K562 (cell line): ENCODE measurements around the gene SLC9A2. TPM values are rescaled to one million over a fixed set of nuclear protein-coding genes. Genes with fewer than 3 reads are reported as not detected.

Source experiments
- CTBP1 ChIP-seq: fragments of 450-650 bp; IDR thresholded peaks from 2 replicates; pipeline ENCODE4 v1.6.1; 2016; ENCODE audit warnings: borderline replicate concordance
- ELF2 ChIP-seq: fragments of 250-450 bp; sonication (Bioruptor Pico); IDR thresholded peaks from 2 replicates; pipeline ENCODE4 v1.5.0; 2021; ENCODE audit warnings: mild to moderate bottlenecking
- ELK3 ChIP-seq: fragments of 450-650 bp; formaldehyde crosslinking; IDR thresholded peaks from 2 replicates; pipeline ENCODE4 v1.4.0; 2020; ENCODE audit warnings: mild to moderate bottlenecking
- MAFK ChIP-seq: IDR thresholded peaks from 2 replicates; pipeline ENCODE4 v1.6.1; 2011; ENCODE audit warnings: low read length, improper control_type of control experiment
- MECOM ChIP-seq: fragments of 250-450 bp; sonication (Bioruptor Pico); IDR thresholded peaks from 2 replicates; pipeline ENCODE4 v1.8.0; 2022; ENCODE audit warnings: inconsistent platforms
- MLLT1 ChIP-seq, 2 experiments: fragments of 450-650 bp; IDR thresholded peaks; 2 replicates each; pipeline ENCODE4 v1.6.1; 2016
- NRF1 ChIP-seq, 2 experiments: fragments of 450-650 bp; IDR thresholded peaks in 1 of 2; conservative IDR thresholded peaks in 1 of 2; 2 replicates each; pipeline ENCODE4 v1.6.1; 2014; ENCODE audit warnings: mild to moderate bottlenecking in 2 of 2
- NUFIP1 ChIP-seq: fragments of 450-650 bp; IDR thresholded peaks from 2 replicates; pipeline ENCODE4 v1.6.1; 2018; ENCODE audit not compliant: partially characterized antibody
- PKNOX1 ChIP-seq: fragments of 450-650 bp; IDR thresholded peaks from 2 replicates; pipeline ENCODE4 v1.6.1; 2016
- POU5F1 ChIP-seq: fragments of 150-350 bp; IDR thresholded peaks from 2 replicates; pipeline ENCODE4 v1.6.1; 2014; ENCODE audit warnings: borderline replicate concordance, low read length, low read depth, mild to moderate bottlenecking; ENCODE audit not compliant: partially characterized antibody
- RBM22 ChIP-seq: fragments of 200-400 bp; formaldehyde crosslinking; IDR thresholded peaks from 2 replicates; pipeline ENCODE4 v1.6.1; 2018; ENCODE audit warnings: low read length, low read depth; ENCODE audit not compliant: poor library complexity, severe bottlenecking
- REST ChIP-seq, 2 experiments: fragments of 450-650 bp; formaldehyde crosslinking in 1 of 2; IDR thresholded peaks; 2 replicates each; pipeline versions ENCODE4 v1.4.0 to v1.6.1; 2014 to 2020; ENCODE audit warnings: mild to moderate bottlenecking in 2 of 2, borderline replicate concordance in 1 of 2, low read depth in 1 of 2
- SMARCA4 ChIP-seq: fragments of 450-650 bp; IDR thresholded peaks from 2 replicates; pipeline ENCODE4 v1.6.1; 2016
- SMARCE1 ChIP-seq: fragments of 450-650 bp; IDR thresholded peaks from 2 replicates; pipeline ENCODE4 v1.7.1; 2016; ENCODE audit warnings: mild to moderate bottlenecking
- THRAP3 ChIP-seq: fragments of 450-650 bp; IDR thresholded peaks from 2 replicates; pipeline ENCODE4 v1.6.1; 2016; ENCODE audit warnings: mild to moderate bottlenecking, inconsistent platforms, borderline replicate concordance
- ZNF589 ChIP-seq: fragments of 200-800 bp; sonication (Bioruptor generic); IDR thresholded peaks from 2 replicates; pipeline ENCODE4 v1.6.1; 2016; ENCODE audit warnings: low read depth, missing genetic modification characterization, missing compliant biosample characterization
- ZNF75A ChIP-seq: fragments of 450-650 bp; formaldehyde crosslinking; IDR thresholded peaks from 2 replicates; pipeline ENCODE4 v1.4.0; 2020; ENCODE audit warnings: mild to moderate bottlenecking
- polyA plus RNA-seq, 8 experiments: library from polyadenylated mRNA; depleted of rRNA in 4 of 8; stranded (reverse) in 5 of 8; unstranded in 3 of 8; fragments of >200 nt; fragmentation: Nextera tagmentation in 2 of 8; fragmentation: Illumina TruSeq in 1 of 8; extraction: Ambion mirVana in 2 of 8; extraction: Trizol in 1 of 8; gene quantifications; 2 replicates each; pipeline versions ENCODE4 v1.2.1 to v1.2.3, GENCODE V29; 2011 to 2014; ENCODE audit warnings: inconsistent platforms in 1 of 8, missing spikeins in 1 of 8
- total RNA-seq, 7 experiments: library from RNA; depleted of rRNA in 6 of 7; stranded (reverse); fragments of >200 nt in 6 of 7; fragmentation: Illumina TruSeq in 2 of 7; extraction: Trizol in 2 of 7; gene quantifications; 2 replicates each; pipeline versions ENCODE4 v1.2.1 to v1.2.3, GENCODE V29; 2011 to 2021; ENCODE audit warnings: low replicate concordance in 1 of 7

The SLC9A2 gene
- total and polyA plus RNA-seq, 9 of the 15 experiments (the other 6 are each of a cell fraction or from before 2014, with no cell fraction given) = 0.45 to 3.3 (median 1.6) TPM

- 0 out of 2 replicates have a peak, but pooled peaks have one; percentile 26 for TF ChIP-seq REST (IDR thresholded peaks at IDR 0.05; ENCODE audit: borderline replicate concordance)
- no peak for TF ChIP-seq REST (CRISPR knock-in tag; IDR thresholded peaks at IDR 0.05; ENCODE audit: low read depth)
- no peak for TF ChIP-seq RBM22
- TF ChIP-seq MECOM (CRISPR knock-in tag) = peak; percentile 86
- peak; percentile 86 for TF ChIP-seq PKNOX1
- no peak for TF ChIP-seq ZNF75A (CRISPR knock-in tag)
- TF ChIP-seq SMARCE1 = peak; percentile 71; the same call in 1 of the 2 replicates
- no peak for TF ChIP-seq THRAP3
- 0 out of 2 replicates have a peak, but pooled peaks have one; percentile 78 for TF ChIP-seq ZNF589 (CRISPR knock-in tag)
- TF ChIP-seq CTBP1 = peak; percentile 99
- TF ChIP-seq SMARCA4 = peak; percentile 65; the same call in 1 of the 2 replicates
- TF ChIP-seq POU5F1 = no peak
- TF ChIP-seq ELF2 (CRISPR knock-in tag) = no peak
- peak; percentile 70 to 77 for TF ChIP-seq NRF1 (conservative IDR thresholded peaks at IDR 0.05 in 1 of 2, IDR thresholded peaks at IDR 0.05 in 1 of 2)
- no peak for TF ChIP-seq ELK3 (CRISPR knock-in tag)
- peak in 1 of 2 experiments; percentile 29; a peak in 1 of 4 replicates for TF ChIP-seq MLLT1 (IDR thresholded peaks at IDR 0.05)
- no peak for TF ChIP-seq NUFIP1
- peak; percentile 52; the same call in 1 of the 2 replicates for TF ChIP-seq MAFK
Measured at GRCh38 chr2:102664471-102664909, 45.1 kb downstream of the SLC9A2 start (continued).
